Measurements from ENCODE around the gene NAA25.
A peak's percentile ranks its signal among the peaks of the same experiment; 100 is the strongest.
"Not testable (repeated sequence)": the region's sequence is repeated elsewhere in the genome, so short reads cannot be mapped to it uniquely, and the experiment has no call there.

Gene NAA25

DNA sequence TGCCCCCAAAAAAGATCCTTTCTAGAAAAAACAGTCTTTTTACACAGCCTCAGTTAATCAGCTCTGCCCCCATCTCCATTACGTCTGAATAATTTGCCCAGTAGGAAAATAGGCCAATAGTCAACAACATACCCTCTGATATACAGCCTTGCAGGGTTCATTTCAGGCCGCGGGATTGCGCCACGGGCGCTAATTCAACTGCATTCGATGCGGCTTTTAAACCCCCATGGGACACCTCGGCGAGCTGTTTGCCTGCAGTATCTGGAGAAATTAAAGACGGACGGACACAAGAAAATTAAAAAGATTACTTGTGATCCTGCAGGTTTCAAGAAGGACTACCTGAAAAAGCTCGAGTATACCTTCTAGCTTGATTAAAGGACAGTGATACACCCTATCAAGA is 59.2 kb downstream of the NAA25 start:
- DNase-seq, result no peak

DNA sequence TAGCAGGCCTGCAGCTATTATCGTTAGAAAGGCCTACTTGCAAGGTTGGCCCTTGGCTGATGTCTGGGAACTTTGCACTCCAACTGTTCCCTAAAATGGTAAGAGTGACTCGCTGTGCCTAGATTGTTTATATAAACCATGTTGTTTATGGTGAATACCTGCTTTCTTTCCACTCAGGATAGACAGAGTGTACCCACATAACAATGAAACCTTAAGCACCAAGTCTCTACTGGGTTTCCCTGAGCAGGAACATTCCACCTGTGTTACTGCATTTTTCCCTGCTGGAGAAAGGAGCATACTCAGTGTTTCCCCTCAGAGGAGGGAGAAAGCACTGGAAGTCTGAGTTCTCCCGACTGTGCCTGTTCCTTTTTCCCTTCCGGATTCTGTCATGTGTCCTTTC is 62.6 kb downstream of the NAA25 start:
- DNase-seq, result no peak

DNA sequence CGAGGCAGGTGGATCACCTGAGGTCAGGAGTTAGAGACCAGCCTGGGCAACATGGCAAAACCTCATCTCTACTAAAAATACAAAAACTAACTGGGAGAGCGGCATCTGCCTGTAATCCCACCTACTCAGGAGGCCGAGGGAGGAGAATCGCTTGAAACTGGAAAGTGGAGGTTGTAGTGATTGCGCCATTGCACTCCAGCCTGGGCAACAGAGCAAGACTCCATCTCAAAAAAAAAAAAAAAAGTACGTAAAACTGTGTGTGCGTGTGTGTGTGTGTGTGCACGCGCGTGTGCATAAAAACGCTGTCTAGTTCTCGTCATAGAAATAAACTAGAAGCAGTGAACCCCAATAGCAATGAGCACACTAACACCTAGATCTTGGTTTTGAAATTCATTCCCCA is 72.0 kb downstream of the NAA25 start:
- DNase-seq, result not testable (repeated sequence)

- no peak for DNase-seq
Observed at GRCh38 chr12:112035219-112035785, 73.3 kb downstream of the NAA25 start.

GRCh38 chr12:112032292-112032691 is 76.3 kb downstream of the NAA25 start:
- no peak for DNase-seq

DNA sequence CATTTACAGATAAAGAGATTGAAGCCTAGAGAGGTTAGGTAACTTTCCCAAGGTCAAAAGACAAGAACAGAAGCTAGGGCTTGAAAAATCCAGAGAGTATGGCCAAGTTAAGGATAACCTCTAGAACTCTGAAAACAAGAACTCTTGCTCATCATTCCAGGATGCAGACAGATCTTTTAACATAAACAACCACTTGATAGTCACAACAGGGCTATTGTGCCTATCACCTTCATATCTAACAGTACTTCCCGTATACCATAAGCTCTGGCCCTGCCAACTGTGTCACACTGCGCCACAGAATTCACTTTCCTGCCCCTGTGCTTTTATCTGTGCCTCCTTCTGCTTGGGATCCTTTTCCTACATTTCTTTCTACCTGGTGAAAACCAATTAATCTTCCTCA is 77.1 kb downstream of the NAA25 start:
- no peak for DNase-seq

GRCh38 chr12:112029301-112029700 is 79.3 kb downstream of the NAA25 start:
- DNase-seq, result peak; percentile 39 to 78 (median 60)

DNA sequence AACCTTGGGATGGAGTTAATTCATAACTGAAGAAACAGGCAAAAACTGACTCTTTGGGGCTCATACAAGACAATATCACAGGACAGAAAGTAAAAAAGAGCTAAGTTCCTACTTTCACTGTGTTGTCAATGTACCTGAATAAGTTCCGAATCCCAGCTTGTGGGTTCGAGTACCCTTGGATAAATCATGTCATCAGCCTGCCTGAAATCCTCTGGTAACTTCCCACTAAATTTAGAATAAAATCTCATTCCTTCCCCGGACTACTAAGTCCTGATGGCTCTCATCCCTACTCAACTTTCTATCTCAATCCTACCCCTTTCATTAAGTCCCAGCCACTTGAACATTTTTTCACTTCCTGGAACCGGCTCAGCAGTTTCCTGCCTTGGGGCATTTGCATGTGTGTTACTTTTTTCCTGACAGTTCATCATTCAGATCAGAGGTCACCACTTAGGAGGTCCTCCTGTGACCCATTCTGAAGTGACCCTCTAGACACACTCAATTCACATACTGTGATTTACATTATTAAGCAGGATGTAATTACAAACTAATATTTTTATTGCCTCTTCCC is 82.7 kb downstream of the NAA25 start:
- peak in 1 of 4 experiments; percentile 26 for DNase-seq

DNA sequence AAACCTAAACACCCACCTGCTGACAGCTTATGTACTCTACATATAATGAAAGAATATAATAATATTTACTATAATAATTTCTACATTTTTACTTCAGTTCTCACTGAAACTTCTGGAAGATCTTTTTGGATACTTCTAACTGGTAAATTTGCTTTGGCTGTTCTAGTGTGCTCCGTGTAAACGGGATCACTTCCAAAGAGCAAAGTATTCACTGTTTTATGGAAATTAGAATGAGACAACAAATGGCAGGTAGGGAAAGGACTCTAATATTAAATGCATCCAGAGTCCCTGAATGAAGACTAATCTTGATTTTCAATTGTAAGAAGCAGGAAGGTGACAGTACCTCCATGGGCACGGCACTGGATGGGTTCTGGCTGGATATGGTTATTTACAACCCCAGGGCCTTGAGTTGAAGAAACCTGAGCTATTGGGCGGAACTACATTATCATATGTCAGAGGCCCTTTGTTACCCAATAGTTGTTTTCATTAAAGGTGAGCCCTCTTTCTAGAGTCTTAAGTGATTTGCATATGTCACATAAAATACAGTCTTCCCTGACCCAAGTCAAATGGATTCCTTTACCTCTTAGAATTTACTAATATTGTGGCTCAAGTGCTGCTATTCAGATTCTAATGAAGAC is 84.7 kb downstream of the NAA25 start:
- no peak for DNase-seq

DNA sequence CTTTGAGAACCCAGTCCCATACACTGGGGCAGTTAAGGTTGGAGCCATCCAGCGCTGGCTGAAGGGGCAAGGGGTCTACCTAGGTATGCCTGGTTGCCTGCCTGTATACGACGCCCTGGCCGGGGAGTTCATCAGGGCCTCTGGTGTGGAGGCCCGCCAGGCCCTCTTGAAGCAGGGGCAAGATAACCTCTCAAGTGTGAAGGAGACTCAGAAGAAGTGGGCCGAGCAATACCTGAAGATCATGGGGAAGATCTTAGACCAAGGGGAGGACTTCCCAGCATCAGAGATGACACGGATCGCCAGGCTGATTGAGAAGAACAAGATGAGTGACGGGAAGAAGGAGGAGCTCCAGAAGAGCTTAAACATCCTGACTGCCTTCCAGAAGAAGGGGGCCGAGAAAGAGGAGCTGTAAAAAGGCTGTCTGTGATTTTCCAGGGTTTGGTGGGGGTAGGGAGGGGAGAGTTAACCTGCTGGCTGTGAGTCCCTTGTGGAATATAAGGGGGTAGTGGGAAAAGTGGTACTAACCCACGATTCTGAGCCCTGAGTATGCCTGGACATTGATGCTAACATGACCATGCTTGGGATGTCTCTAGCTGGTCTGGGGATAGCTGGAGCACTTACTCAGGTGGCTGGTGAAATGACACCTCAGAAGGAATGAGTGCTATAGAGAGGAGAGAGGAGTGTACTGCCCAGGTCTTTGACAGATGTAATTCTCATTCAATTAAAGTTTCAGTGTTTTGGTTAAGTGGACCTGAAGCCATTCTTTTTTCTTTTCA is 86.2 kb downstream of the NAA25 start:
- no peak for DNase-seq

GRCh38 chr12:112020947-112021457 is 87.6 kb downstream of the NAA25 start:
- DNase-seq, result no peak

DNA sequence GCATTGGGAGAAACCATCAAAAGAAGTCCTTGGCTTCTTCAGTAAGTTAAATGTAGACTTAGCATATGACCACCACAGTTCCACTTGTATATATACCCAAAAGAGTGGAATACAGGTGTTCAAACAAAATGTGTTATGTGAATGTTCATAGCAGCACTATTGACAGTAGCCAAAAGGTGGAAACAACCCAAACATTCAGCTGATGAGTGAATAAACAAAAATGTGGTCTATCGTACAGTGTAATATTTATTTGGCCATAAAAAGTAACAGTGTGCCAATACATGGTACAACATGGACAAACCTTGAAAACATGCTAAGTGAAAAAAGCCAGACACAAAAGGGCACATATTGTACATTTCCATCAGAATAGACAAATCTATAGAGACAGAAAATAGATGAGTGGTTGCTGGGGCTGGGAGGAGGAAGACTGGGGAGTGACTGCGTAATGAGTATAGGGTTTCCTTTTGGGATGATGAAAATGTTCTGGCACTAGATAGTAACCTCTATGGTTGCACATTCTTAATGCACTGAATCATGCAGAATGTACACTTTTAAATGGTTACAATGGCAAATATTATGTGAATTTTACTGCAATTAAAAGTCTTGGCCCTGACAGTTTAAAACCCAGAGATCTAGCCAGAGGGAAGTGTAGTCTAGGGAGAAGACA is 89.9 kb downstream of the NAA25 start:
- no peak for DNase-seq

DNA sequence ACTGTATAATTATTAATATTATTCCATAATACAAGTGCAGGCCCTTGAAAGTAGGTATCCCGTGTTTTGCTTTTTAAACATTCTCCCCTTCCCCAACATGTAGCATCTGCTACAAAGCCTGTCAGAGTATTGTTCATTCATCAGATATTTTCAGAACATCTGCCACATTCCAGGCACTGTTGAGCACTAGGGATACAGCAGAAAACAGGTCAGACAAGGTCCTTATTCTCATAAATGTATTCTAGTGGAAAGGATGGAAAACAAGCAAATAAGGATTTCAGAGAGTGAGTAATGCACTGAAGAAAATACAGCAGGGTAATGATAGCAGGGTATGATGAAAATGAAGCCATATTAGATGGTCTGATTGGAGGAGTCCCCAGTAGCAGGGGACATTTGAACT is 91.5 kb downstream of the NAA25 start:
- DNase-seq, result no peak

- no peak for DNase-seq
Observed at GRCh38 chr12:112015938-112016337, 92.6 kb downstream of the NAA25 start.

DNA sequence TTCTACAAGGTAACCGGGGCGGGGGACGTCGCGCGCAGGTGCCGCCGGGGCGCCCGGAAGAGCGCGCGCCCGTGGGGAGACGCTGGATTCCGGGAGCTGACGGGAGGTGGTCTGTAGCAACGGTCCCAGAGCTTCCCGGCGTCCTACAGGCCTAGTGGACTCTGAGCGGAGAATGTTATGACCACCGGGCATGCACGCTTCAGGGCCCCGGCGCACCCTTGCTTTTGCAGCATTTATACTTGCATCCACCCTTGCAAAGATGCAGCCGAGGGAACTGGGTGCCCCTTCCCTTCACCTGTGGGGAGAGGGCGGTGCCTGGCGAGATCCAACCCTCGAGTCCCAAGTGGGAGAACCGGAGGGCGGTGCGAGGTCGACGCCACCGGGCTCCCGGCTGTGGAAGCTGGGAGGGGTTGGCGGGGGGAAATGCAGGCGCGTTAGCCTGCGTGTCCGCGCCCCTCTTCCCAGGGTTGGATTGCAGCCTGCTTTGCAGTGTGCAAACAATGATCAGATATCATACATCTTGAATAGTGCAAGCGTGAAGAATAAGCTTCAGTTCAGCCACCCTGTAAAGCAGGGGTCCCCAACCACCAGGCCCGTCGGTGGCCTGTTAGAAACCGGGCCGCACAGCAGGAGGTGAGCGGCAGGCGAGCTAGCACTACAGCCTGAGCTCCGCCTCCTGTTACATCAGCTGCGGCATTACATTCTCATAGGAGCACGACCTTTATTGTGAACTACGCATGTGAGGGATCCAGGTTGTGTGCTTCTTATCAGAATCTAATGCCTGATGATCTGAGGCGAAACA is 94.8 kb downstream of the NAA25 start:
- peak; percentile 49 to 68 (median 58) for DNase-seq

- peak; percentile 99 to 100 (median 100) for DNase-seq
Observed at GRCh38 chr12:112012775-112013600, 95.6 kb downstream of the NAA25 start, which contains the start of the genes ERP29 and TMEM116. Gene ERP29, plus strand, starts transcription at chr12:112013426. Its CDS starts 40 bp downstream, at chr12:112013466. Gene TMEM116, minus strand, starts transcription at chr12:112013165. Its CDS starts 7,895 bp downstream, at chr12:112005270.

- no peak for DNase-seq
Observed at GRCh38 chr12:112011685-112012084, 96.9 kb downstream of the NAA25 start.

DNA sequence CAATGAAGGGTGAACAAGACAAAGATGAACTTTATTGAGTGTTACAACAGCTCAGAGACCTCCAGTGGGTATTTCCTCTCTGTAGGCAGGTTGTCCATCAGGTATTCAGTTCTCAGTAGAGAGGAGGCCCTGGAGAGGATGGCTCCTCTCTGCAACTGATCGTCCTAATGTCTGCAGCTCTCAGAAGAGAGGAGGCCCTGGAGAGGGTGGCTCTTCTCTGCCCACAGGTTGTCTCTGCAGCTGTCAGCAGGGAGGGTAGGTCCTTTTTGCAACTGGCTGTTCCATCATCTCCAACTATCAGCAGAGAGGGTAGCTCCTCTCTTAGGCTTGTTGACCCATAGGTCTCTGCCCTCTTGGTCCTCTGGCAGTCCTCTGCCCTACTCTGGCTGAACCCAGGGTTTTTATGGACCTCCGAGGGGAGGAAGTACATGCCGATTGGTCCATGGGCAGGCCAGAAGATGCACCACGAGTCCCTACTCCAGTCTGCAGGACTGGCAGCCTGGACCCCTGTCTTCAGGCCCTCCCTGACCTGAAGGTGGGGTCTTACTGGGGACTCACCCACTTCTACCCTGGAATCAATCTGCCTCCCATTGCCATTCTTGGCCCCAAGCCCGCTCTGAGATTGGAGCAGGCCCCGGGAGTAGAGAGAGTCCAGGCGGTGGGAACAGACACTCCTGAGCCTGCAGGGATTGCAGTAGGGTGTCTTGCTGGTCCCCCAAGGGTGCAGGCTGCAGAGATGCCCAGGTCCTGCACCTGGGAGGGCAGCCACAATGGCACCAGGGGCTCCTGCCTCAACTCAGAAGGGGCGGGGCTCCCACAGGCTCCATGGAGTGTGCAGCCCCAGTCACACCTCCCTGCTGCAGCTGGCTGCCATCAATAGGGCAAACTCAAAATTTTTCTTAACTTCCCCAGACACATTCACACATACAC is 97.9 kb downstream of the NAA25 start:
- DNase-seq, result no peak

- not testable (repeated sequence) for DNase-seq
Observed at GRCh38 chr12:112009596-112009995, 99.0 kb downstream of the NAA25 start.

DNA sequence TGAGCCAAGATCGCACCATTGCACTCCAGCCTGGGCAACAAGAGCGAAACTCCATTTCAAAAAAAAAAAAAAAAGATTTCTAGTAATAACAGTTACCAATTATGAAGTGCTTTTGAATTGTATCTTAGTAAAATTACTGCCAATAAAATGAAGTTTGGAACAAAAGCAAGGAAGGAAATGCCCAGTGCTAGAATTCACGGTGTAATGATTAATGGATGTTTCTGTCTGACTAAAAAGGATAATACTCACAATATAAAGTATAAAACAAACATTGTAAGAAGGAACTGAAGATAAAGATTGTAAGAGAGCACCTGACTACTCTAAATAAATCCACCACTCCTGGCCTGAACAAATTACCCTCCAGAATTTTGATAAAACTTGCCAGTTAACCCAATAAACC is 99.7 kb downstream of the NAA25 start:
- DNase-seq, result no peak
